ENCODE data around the gene MAD1L1.

Gene MAD1L1

GRCh38 chr7:1899951-1900762 is 332.6 kb downstream of the MAD1L1 start:
- DNase-seq = no peak

GRCh38 chr7:1899196-1899595 is 333.5 kb downstream of the MAD1L1 start:
- no peak for DNase-seq

DNA sequence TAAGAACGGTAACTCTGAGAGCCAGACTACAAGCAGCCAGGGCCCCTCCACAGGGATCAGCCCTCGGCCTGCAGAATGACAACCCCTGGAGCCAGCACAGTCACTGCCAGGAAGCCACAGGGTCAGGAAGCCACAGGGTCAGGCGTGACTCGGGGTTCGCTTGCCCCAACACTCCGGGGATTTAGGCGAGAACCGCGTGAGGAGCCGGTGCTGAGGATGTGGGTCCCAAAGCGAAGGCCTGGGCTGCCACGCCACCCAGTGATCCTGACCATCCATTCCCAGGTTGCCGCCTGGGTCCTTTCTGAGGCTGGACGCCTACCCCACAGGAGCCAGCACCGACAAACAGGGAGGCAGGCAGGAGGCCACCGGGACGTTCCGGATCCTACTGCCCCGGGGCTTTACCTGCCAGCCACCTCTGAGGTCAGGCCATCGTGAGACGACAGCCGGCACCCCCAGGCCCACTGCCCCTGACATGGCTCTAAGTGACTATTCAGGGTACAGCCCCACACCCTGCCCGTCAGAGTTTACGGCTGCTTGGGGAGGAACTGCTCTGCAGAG is 334.0 kb downstream of the MAD1L1 start:
- no peak for DNase-seq

DNA sequence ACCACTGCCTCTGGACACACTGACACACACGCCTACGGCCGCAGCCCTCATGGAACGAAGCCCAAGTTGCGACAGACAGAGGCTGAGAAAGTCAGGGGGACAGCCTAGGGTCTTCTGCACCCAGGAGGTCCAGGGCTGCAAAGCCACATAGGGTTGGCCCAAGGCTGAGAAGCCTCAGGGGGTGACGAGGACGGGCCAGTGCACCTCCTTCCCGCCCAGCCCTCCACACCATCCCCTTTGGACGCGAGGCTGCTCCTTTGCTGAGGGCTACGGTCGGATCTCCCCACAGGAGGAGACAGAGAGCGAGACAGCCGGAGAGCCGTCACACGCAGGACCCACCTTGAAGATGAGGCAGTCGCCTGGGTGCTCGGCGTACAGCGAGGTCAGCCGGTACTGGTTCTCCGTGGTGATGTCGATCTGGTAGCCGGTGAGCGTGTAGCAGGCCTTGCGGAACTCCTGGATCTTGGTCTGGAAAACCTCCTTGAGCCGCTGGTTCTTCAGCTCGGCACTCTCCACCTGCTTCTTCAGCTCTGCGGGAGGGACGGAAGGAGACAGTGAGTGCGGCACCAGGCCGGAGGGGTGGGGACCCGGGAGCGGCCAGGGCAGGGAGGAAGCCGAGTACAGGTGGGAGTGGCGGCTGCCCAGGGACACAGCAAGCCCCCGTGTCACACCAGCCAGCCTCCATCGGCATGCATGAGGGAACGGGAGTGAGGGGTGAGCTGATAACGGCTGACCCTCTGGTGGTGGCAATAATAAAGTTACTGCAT is 334.7 kb downstream of the MAD1L1 start:
- DNase-seq = no peak

GRCh38 chr7:1897076-1897860 is 335.5 kb downstream of the MAD1L1 start:
- DNase-seq = no peak

GRCh38 chr7:1895664-1896515 is 336.9 kb downstream of the MAD1L1 start:
- no peak for DNase-seq

- DNase-seq = no peak
These were observed 337.7 kb downstream of the MAD1L1 start for GRCh38 chr7:1894906-1895663.

DNA sequence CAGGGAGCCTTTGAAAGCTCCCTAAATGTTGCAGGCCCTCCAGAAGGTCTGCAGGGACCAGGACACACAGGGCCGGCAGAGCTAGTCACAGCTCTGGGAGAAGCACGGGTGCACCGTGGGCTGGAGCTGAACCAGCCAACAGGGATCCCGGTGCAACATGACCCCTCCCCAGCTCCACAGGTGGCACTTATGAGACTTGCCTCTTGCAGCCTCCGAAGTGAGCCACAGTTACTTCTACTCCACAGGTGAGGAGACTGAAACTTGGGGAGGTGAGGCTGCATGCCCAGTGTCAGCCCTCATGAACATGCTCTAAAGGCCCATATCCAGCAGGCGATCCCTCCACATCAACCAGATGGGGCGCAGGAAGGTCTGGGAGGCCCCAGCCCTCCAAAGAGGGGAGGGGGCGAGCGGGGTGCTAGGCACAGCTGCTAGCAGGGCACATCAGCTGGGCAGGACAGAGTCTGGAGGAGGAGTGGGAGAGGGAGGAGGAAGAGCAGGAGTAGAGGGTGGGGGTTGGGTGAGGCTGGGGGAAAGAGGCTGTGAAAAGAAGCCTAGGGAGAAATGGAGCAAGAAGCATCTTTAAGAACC is 338.3 kb downstream of the MAD1L1 start:
- no peak for DNase-seq

GRCh38 chr7:1893451-1893850 is 339.3 kb downstream of the MAD1L1 start:
- no peak for DNase-seq

DNA sequence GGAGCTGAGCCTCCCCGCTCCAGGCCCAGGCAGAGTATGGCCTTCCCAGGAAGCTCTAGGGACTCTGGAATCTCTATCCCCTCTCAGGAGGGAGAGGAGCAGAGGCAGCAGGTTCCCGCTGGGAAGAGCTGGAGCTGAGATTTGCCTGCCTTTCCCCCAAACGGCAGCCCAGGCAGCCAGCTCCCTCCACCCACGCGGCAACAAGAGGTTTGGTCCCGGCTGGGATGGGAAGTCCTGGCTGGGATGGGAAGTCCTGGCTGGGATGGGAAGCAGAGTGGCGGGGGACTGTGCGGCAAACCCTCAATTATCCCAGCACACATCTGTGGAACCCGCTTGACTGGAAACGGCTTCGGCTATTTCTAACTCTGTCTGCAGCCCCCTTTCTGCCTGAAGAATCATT is 339.7 kb downstream of the MAD1L1 start:
- DNase-seq = peak; percentile 67

DNA sequence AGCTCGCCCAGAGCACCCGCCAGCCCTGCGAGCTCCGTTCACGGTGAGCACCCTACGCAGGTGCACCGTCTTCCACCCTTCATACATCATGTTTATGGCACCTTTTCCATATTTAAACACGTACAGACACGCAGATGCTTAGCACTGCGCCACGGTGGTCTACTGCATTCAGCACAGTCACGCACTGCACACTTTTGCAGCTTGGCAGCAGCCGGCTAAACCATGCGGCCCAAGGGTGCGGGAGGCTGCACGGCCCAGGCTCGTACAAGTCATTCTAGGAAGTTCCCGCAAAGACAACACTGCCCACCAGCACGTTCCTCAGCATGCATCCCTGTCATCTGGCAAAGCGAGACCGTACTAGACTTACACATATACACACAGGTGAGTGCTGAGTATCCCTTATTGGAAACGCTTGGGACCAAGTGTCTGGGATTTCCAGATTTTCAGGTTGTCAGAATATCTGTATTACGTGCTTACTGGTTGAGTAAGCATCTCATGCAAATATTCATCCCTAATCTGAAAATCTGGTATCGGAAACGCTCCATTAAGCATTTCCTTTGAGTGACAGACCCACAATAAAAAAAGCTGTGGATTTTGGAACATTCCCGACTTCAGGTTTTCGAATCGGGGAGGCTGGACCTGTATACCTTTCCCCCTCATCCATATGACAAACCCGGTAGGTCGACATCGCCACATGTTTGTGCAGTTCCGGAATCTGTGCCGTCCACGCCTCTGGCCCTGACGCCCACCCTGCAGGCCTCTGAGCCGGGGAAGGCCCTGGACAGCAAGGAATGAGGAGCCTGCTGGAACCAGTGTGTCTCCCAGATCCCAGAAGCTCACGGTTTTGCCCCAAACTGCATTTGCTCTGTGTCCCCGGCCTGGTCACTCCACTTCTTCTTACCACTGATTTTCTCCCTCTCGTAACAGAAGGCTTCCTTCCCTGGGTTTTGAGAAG is 340.5 kb downstream of the MAD1L1 start:
- no peak for DNase-seq

GRCh38 chr7:1890289-1891235 is 342.2 kb downstream of the MAD1L1 start:
- no peak for DNase-seq

GRCh38 chr7:1889556-1890181 is 343.1 kb downstream of the MAD1L1 start:
- DNase-seq = no peak

DNA sequence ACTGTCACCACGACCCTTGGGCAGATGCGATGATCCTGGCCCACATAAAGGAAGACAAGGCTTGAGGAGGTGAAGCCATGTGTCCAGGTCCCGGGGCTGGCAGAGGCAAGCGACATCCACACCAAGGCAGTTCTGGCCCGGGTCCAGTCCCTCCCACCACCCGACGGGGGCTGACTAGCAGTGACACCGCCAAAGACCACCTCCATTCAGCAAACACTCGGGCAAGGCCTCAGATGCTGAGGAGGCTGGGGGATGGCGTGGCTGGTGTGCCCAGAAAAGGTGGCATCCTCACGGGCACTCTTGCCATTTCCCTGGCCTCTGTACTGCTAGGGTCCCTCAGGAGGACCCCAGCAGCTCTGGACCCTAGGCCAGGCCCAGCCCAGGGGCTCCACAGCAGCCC is 343.7 kb downstream of the MAD1L1 start:
- DNase-seq = no peak

GRCh38 chr7:1888425-1888824 is 344.3 kb downstream of the MAD1L1 start:
- DNase-seq = no peak

GRCh38 chr7:1887251-1887650 is 345.5 kb downstream of the MAD1L1 start:
- DNase-seq = no peak

DNA sequence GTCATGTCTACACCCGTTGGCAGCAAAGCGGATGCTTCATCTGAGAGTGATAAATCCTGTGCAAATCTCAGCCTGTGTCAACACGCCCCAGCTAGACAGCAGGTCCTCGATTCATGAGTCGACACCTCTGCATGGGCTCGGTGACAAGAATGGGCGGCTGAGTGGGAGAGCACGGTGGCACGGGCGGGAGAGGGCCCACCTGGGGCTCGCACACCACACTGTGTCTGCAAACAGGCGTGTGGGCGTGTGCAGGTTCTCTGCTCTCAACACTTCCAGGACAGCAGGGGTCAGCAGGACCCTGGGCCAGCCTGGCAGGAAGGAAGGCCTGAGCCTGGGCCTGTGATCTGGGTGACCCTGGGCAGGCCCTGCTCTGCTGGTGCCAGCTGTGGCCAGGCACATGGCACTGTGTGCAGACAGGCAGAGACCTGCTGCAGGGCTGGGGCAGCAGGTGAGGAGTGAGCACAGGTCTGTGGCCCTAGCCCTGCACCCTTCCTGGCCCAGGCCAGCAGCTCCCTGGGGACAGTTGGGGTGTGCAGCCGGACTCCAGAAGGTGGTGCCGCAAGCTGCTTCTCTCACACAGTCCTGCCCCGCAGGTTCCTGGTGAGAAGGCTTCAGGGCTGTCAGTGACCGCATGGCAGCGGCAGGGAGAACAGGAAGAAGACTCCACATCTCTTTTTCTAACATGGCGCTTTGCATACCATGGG is 346.2 kb downstream of the MAD1L1 start:
- no peak for DNase-seq
